AML-193 (cell line): Measurements from ENCODE around the gene TOM1L2.
"Not testable (repeated sequence)": the region's sequence is repeated elsewhere in the genome, so short reads cannot be mapped to it uniquely, and the experiment has no call there.

Experiments used
- DNase-seq, 2 experiments: peaks; one replicate each; lab custom pipeline; 2025; lab: John Stamatoyannopoulos, UW

TOM1L2 gene

GRCh38 chr17:17819561-17819995 lies 152.6 kb downstream of the TOM1L2 start:
- peak; percentile 47 to 56 for DNase-seq

GRCh38 chr17:17819111-17819510 lies 153.1 kb downstream of the TOM1L2 start:
- DNase-seq: no peak

GRCh38 chr17:17818088-17818526 lies 154.1 kb downstream of the TOM1L2 start:
- no peak for DNase-seq

GRCh38 chr17:17817552-17817947 lies 154.7 kb downstream of the TOM1L2 start:
- no peak for DNase-seq

- no peak for DNase-seq
These were observed 155.2 kb downstream of the TOM1L2 start for GRCh38 chr17:17816831-17817551.

GRCh38 chr17:17816240-17816814 lies 155.9 kb downstream of the TOM1L2 start:
- no peak for DNase-seq

GRCh38 chr17:17815436-17816200 lies 156.6 kb downstream of the TOM1L2 start:
- DNase-seq: no peak

- DNase-seq: no peak
These were observed 157.2 kb downstream of the TOM1L2 start for GRCh38 chr17:17815062-17815406.

GRCh38 chr17:17814162-17815061 lies 157.8 kb downstream of the TOM1L2 start:
- DNase-seq: no peak

- DNase-seq: no peak
These were observed 158.5 kb downstream of the TOM1L2 start for GRCh38 chr17:17813725-17814095.

GRCh38 chr17:17813055-17813724 lies 159.0 kb downstream of the TOM1L2 start:
- DNase-seq: no peak

GRCh38 chr17:17812211-17813054 lies 159.8 kb downstream of the TOM1L2 start:
- DNase-seq: peak in 1 of 2 experiments; percentile 1

- no peak for DNase-seq
These were observed 160.6 kb downstream of the TOM1L2 start for GRCh38 chr17:17811381-17812210.

GRCh38 chr17:17810895-17811248 lies 161.3 kb downstream of the TOM1L2 start:
- DNase-seq: no peak

GRCh38 chr17:17810084-17810894 lies 161.9 kb downstream of the TOM1L2 start:
- DNase-seq: no peak

GRCh38 chr17:17809531-17810083 lies 162.6 kb downstream of the TOM1L2 start:
- no peak for DNase-seq

- DNase-seq: no peak
These were observed 163.3 kb downstream of the TOM1L2 start for GRCh38 chr17:17808706-17809432.

- not testable (repeated sequence) for DNase-seq
These were observed 164.0 kb downstream of the TOM1L2 start for GRCh38 chr17:17808200-17808599.
